ENCODE results near the gene ACTR3C. TPM values are rescaled to one million over a fixed set of nuclear protein-coding genes. Genes with fewer than 3 reads are reported as not detected.

The ACTR3C gene
- total RNA-seq, 1 experiment from 2014 or later: 2.2 TPM

GRCh38 chr7:150365673-150366398 lies 42.5 kb upstream of the ACTR3C start:
- H4K8ac ChIP-seq (replicated peaks; ENCODE audit: insufficient read length, low read depth, low read length): no peak overlapping the region
- H4K20me1 ChIP-seq (ENCODE audit: control insufficient read depth, insufficient read depth, insufficient read length): no peaks in the 10 kb centered on the region
- TF ChIP-seq CTCF (conservative IDR thresholded peaks at IDR 0.05): no peak
- peaks cover 16% of the 10 kb centered on the region for H3K23me2 ChIP-seq (ENCODE audit: insufficient read length, low read depth, low read length, poor library complexity, severe bottlenecking)
- H3K4me2 ChIP-seq (ENCODE audit: insufficient read depth, insufficient read length, low read length): no peak overlapping the region
- H2BK5ac ChIP-seq (ENCODE audit: insufficient read length, low read length): no peak overlapping the region
- H3K56ac ChIP-seq (ENCODE audit: insufficient read length, low read depth, low read length): no peak overlapping the region
- H3K79me1 ChIP-seq (ENCODE audit: insufficient read depth, low read depth, low read length, poor library complexity, severe bottlenecking): peaks cover 7% of the 10 kb centered on the region
- H3K9me3 ChIP-seq (ENCODE audit: control insufficient read depth, low read depth, low read length): no peaks in the 10 kb centered on the region
- peaks cover 12% of the 10 kb centered on the region; the same call in 1 of the 2 replicates for H3K79me2 ChIP-seq (ENCODE audit: insufficient read depth, low read length)
- no peak overlapping the region for H4K5ac ChIP-seq (ENCODE audit: insufficient read length, low read depth, low read length)
- H3K18ac ChIP-seq (ENCODE audit: insufficient read length, low read depth, low read length): peak overlapping the region; percentile 1
- H3T11ph ChIP-seq (ENCODE audit: low read length): no peak overlapping the region
- H3K4ac ChIP-seq (ENCODE audit: low read depth, low read length): no peak overlapping the region
- Mint-ChIP-seq H3K27ac (peak overlapping the region; percentile 2 to 70 (median 44); a peak in 4 of 7 replicates), H3K4me3 (no peak overlapping the region; a peak in 1 of 5 replicates), H3K36me3 (ENCODE audit: insufficient read depth in 1 of 3, low read depth in 3 of 3) (peaks cover 5 to 16% (median 10%) of the 10 kb centered on the region in 3 experiments; a peak in 6 of 7 replicates), H3K27me3 (ENCODE audit: low read depth) (peaks cover 1% of the 10 kb centered on the region), H3K9me3 (no peaks in the 10 kb centered on the region), H3K4me1 (peaks cover 56 to 59% of the 10 kb centered on the region in 2 experiments)
- WGBS (ENCODE audit: extremely low coverage, insufficient read length, low lambda C conversion rate): no CpG with 5 or more reads among the region's 5 CpGs
- no peak overlapping the region for H3K23ac ChIP-seq (ENCODE audit: insufficient read length, low read depth, low read length)
- H2AFZ ChIP-seq (ENCODE audit: low read length): no peak overlapping the region
- H2AK5ac ChIP-seq (ENCODE audit: insufficient read length, low read length): no peak overlapping the region
- H3K27me3 ChIP-seq (ENCODE audit: insufficient read depth, low read length): no peaks in the 10 kb centered on the region
- no peak overlapping the region for H2BK20ac ChIP-seq (ENCODE audit: low read depth, low read length, poor library complexity, severe bottlenecking)
- no peak overlapping the region for H3K9ac ChIP-seq (ENCODE audit: extremely low read depth, insufficient read length, low read length)
- H2BK120ac ChIP-seq (ENCODE audit: low read depth, low read length, poor library complexity, severe bottlenecking): no peak overlapping the region
- H4K91ac ChIP-seq (ENCODE audit: insufficient read length, low read depth, low read length): no peak overlapping the region
- peak overlapping the region; percentile 4; the same call in 1 of the 2 replicates for H3K14ac ChIP-seq (ENCODE audit: insufficient read depth, low read length)
- H2BK12ac ChIP-seq (ENCODE audit: insufficient read length, low read depth, low read length): no peak overlapping the region
- H3K4me1 ChIP-seq (ENCODE audit: insufficient read depth, low read length): 0 out of 2 replicates have a peak, but pooled peaks cover 3% of the 10 kb centered on the region
- H2BK15ac ChIP-seq (ENCODE audit: low read depth, low read length): no peak overlapping the region
- no peak overlapping the region for H3K27ac ChIP-seq (ENCODE audit: insufficient read length, low read depth, low read length)
- no peak for DNase-seq

Data from H9 (cell line).